COR-L47 (cell line): Measurements from ENCODE around the gene VAV2.

ENCODE experiments used
- DNase-seq: peaks from one replicate; lab custom pipeline; 2025; lab: John Stamatoyannopoulos, UW

Gene VAV2

DNA sequence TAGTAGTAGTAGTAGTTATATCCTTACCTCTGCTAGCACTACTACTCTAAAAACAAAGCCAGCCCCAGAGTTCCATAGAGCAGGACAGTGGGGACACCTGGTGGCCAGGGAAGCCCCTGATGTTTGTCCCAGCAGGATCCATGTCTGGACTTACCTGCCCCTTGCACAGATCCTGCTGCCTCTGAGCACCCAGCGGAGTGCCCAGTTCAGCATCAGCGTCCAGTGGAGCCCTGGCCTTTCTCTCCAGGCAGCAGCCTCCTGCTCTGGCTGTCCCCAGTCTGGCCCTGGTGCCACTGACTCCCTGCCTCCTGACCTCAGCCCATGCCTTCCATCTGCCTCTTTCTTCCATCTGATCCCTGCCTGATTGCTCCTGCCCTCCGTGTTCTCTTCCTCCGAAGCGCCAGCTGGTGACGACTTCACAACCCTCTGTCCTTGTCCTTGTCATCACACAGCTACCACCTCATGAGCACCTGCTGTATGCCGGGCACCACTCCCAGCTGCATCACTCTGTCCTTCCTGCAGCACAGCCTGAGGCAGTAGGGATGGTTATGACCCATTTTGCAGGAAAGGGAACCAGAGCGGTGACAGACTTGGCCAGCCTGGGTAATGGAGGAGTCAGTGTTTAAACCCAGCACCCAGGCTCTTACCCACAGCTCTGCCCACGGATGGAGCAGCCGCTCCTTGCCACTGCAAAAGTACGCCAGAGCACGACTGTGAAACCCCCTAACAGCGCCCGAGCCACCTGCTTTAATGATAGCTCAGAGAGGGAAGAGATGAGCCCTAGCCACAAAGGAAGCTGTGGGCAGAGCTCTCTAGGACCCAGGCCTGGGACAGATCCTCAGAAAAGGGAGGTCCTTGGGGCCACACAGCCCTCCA is 265.5 kb downstream of the VAV2 start:
- peak; percentile 56 for DNase-seq

DNA sequence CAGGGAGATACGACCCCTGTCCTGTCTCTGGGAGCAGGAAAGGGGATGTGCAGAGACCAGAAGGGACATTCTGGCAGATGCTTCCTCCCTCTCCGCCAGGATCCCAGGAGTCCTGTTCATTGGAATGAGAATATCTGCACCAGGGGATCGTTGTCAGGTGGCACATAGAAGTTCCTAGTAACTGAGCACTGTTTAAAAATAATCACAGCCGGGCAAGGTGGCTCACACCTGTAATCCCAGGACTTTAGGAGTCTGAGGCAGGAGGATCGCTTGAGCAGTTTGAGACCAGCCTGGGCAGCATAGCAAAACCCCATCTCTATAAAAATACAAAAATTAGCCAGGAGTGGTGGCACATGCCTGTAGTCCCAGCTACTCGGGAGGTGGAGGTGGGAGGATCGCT is 266.2 kb downstream of the VAV2 start:
- no peak for DNase-seq

DNA sequence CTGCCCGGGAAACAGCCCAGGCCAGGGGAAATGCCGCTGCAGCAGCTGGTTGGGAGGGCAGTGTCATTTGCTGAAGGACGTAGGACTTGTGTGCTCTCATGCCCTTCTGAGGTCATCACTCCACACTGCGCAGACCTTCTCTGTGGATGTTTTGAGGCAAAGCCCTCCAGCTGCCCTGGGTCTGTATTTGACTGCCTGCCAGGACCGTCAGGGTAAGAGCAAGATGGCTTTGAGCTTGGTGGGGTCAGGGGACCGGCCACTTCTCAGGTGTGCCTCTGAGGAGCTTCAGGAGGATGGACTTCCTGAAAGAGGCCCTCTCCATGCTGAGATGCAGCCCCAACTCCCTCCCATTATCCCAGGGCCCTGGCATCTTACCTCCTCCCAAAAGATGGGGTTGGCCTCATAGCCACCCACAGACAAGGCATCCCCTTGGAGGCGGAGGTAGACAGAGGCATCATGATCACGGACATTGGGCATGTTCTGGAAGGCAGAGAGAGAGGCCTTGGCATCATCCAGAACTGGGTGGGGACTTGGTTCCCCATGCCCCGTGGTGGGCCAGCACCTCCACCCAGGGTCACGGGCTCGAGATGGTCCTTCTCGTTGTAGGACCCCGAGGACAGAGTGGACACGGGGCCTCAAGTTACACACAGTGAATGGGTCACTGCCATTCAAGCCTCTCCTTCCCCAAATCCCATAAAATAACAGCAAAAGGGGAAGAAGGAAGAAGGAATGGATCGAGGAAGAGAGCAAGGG is 273.4 kb downstream of the VAV2 start:
- DNase-seq: no peak

DNA sequence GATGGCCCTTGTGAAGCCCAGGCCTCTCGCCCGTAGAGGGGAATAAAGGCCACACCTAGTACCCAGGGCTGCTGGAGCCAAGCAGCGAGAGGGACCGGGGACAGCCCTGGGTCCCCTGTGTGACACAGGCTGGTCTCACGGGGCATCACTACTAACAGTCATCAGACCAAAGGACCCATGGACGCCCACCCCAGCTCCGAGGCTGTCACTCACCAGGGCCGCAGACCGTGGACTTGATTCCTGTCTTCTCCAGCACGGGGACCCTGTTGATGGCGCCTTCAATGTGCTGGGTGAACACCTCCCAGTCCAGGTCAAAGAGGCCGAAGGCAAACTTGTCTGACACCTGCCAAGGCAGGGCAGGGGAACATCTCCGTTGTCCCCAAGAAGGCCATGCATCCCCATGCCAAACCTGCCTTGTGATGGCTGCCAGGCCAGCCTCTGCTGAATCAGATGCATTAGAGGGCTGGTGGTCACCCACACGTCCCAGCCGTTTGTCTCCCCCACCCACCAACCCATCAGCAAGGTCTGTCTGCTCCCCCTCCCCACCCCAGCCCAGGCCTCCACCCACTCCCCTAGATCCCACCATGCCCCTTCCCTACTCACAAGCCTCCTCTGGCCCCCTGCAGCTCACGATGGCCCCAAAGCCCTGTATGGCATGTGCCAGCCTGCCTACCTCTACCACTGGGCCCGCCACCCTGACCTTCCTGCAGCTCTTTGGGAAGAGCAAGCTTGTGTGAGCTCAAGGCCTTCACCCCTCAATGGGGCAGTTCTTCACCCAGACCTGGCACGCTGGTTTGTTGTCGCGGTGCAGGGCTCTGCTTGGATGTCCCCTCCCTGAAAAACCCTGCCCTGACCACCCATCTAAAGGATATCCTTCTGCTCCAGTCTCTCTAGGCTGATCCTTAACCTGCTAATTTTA is 274.8 kb downstream of the VAV2 start:
- no peak for DNase-seq

GRCh38 chr9:133716564-133717112 is 275.5 kb downstream of the VAV2 start:
- no peak for DNase-seq

DNA sequence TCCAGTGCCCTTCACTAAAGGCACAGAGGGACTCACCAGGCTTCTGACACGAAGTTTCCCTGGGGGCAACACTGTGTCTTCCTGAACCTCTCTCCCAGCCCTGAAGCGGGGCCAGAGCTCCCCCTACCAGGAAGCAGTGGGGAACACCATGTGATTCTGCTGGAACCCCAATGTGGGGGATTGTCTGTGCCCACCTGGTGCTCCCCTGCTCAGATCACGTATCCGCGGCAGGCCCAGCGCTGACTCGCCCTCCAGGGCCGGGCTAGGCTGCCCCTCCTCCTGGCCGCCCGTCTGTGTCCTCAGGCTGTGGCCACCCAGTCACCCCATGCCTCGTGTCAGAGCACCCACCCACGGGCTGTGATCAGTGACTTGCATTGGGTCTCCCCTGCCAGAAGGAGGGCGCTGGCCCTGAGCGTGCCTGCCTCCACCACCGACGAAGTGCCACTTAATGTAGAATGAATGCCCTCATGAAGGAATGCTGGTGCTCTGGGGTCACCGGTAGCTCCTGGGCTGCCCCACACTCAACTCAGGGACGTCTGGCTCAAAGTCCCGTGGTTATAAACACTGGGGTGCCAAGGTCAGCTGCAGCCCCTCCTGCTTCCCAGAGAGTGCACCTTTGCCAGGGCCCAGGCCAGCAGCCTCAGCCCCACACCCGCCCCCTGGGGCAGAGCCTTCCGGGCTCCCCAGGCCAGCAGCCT is 276.1 kb downstream of the VAV2 start:
- DNase-seq: peak; percentile 32

DNA sequence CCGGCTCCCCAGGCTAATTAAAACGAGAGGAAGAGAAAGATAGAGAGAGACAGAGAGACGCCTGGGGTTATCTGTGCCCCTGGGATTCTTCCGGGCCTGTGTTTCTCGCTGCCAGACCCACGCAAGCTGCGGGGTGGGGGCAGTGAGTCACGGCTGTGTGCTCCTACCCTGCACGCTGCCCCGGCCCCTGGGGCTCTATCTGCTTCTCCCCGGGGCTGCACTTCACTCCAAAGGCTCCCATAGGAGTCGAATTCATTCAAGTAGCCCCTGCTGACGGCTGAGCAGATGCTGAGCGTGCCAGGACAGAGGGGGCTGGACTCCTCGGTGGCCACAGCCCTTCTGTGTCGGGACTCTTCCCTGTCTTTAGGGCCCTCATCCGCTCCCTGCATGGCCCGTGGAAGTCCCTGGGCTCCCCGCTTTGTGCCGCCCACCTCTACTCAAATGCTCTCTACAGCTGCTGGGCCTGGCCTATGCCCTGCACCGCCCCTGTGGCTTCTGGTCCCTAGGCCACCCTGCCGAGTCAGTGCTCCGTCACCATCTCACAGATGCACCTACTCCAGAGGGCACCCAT is 276.7 kb downstream of the VAV2 start:
- DNase-seq: no peak

DNA sequence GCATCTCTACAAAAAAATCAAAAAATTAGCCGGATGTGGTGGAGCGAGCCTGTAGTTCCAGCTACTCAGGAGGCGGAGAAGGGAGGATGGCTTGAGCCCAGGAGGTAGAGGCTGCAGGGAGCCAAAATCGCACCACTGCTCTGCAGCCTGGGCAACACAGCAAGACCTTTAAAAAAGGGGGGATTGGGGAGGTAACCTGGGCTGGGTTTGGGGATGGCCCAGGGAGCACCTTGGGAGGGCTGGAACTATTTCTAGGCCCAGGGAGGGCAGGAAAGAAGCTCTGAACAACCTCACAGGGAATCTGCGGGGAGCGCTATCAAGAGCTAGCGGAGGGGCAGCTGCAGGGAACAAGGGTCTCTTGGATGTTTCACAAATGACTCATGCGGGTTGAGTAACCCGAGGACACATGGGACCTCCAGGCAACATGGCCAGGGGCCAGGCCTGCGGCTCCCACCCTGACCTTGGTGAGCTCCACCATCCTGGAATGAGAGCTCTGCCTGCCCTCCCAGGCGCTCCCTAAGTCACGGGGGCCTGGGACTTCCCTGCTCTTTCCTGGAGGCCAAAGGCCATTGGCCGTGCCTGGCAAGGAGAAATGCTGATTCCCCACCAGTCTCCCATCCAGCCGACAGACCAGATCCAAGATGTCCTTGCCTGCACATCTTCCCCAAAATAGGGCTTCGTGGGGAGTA is 277.4 kb downstream of the VAV2 start:
- DNase-seq: no peak

GRCh38 chr9:133713960-133714495 is 278.1 kb downstream of the VAV2 start:
- no peak for DNase-seq

DNA sequence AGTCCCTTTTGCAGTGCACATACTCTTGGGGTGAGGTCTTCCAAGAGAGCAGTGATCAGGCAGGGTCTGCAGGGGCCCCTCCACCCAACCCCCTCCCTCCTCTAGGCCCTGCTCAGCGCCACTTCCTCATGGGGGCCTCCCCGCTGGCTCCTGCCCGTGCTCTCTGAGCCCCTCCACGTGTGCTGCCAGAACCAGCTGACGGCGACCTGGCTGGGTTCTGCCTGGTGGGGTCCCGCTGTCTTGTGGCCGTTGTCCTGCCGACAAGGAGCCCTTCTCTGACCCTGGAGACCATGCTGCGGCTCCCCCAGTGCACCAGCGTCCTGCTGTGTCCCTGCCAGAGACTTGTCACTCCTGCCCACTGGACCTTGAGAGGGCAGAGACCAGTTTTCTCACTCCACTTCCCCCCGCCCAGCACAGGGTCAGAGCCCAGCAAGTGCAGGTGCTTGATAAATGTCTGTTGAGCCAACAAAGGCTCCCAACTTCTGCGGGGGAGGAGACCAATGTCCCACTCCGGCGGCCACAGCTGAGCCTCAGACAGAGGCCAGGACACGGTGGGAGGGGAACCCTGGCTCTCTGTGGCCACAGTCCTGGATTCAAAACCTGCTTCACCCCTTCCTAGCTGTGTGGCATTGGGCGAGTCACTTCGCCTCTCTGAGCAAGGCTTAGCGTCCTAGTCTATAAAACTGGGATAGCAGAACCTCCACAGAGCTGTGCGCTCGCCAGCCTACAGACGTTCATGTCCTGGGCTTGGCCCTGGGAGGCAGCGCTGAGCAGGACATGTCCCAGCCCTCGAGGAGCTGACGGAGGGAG is 278.8 kb downstream of the VAV2 start:
- no peak for DNase-seq

GRCh38 chr9:133712221-133713100 is 279.7 kb downstream of the VAV2 start:
- no peak for DNase-seq
